A549 (cell line): ENCODE results near the gene CRK. TPM values are rescaled to one million over a fixed set of nuclear protein-coding genes. Genes with fewer than 3 reads are reported as not detected.

ENCODE experiments used
- ATAC-seq, 2 experiments: fragments of 200-7000 bp in 1 of 2; fragments of >200 bp in 1 of 2; cut with Nextera tagmentation in 1 of 2; cut with Tn5 transposase in 1 of 2; 3 replicates each; pipeline versions ENCODE4 v1.8.0 to v1.9.1; 2018 to 2020; ENCODE audit warnings: mild to moderate bottlenecking in 1 of 2, moderate library complexity in 1 of 2
- CTCF ChIA-PET: fragments of 300-600 bp; sonication (Branson Sonifier 250); formaldehyde crosslinking; extraction: SDS; loops from one replicate; lab custom pipeline; 2021; ENCODE audit warnings: antibody characterized with exemption, inconsistent platforms; lab: Yijun Ruan, JAX
- POLR2A ChIA-PET: fragments of 350-600 bp; formaldehyde crosslinking; extraction: SDS; loops from one replicate; lab custom pipeline; 2021; ENCODE audit warnings: antibody characterized with exemption, inconsistent platforms; lab: Yijun Ruan, JAX
- DNase-seq, 2 experiments: peaks; one replicate each; pipeline versions ENCODE4 v3.0.0 to v3.0.0-alpha.2; 2011 to 2016; ENCODE audit warnings: low read depth in 1 of 2, low spot score in 1 of 2
- FAIRE-seq: peaks from 2 replicates; lab custom pipeline; 2011; peaks lifted over from hg19 to GRCh38; lab: Jason Lieb, UNC
- H3K27ac ChIP-seq, 2 experiments: fragments of >200 bp; sonication (Bioruptor Twin); formaldehyde crosslinking; 3 replicates each; pipeline ENCODE4 v1.5.1; 2016 to 2017
- H3K4me1 ChIP-seq: fragments of >200 bp; sonication (Bioruptor Twin); formaldehyde crosslinking; 3 replicates; pipeline ENCODE4 v1.6.1; 2016
- H3K4me2 ChIP-seq: fragments of >200 bp; sonication (Bioruptor Twin); formaldehyde crosslinking; 3 replicates; pipeline ENCODE4 v1.6.1; 2016
- H3K4me3 ChIP-seq: fragments of >200 bp; sonication (Bioruptor Twin); formaldehyde crosslinking; 3 replicates; pipeline ENCODE4 v1.5.1; 2016
- H3K9me3 ChIP-seq: fragments of >200 bp; sonication (Bioruptor Twin); formaldehyde crosslinking; 3 replicates; pipeline ENCODE4 v1.6.1; 2016
- CBX2 ChIP-seq: fragments of 200-600 bp; sonication (generic); IDR thresholded peaks from 2 replicates; pipeline ENCODE4 v1.6.1; 2016; ENCODE audit warnings: low read depth, mild to moderate bottlenecking, borderline replicate concordance
- CHD2 ChIP-seq: fragments of 150-350 bp; IDR thresholded peaks from 2 replicates; pipeline ENCODE4 v1.6.1; 2014; ENCODE audit warnings: low read length; ENCODE audit not compliant: partially characterized antibody
- E2F6 ChIP-seq: IDR thresholded peaks from 2 replicates; pipeline ENCODE4 v1.6.1; 2012; ENCODE audit warnings: low read depth, borderline replicate concordance
- EHF ChIP-seq: fragments of 250-450 bp; sonication (Bioruptor Pico); IDR thresholded peaks from 2 replicates; pipeline ENCODE4 v1.5.0; 2020; ENCODE audit warnings: mild to moderate bottlenecking
- EP300 ChIP-seq, 2 experiments: fragments of >200 bp; sonication (Bioruptor Twin); formaldehyde crosslinking; IDR thresholded peaks; 2 replicates in 1 of 2; 3 replicates in 1 of 2; pipeline ENCODE4 v1.6.1; 2016 to 2017
- FOSB ChIP-seq: fragments of 250-450 bp; sonication (Bioruptor Pico); IDR thresholded peaks from 2 replicates; pipeline ENCODE4 v1.5.0; 2020; ENCODE audit warnings: mild to moderate bottlenecking, moderate library complexity
- HDAC2 ChIP-seq: fragments of 200-600 bp; sonication (generic); IDR thresholded peaks from 2 replicates; pipeline ENCODE4 v1.6.1; 2016
- HOXA7 ChIP-seq: fragments of 250-450 bp; sonication (Bioruptor Pico); IDR thresholded peaks from 2 replicates; pipeline ENCODE4 v1.5.0; 2020; ENCODE audit warnings: mild to moderate bottlenecking, moderate library complexity
- HOXB5 ChIP-seq: fragments of 250-450 bp; sonication (Bioruptor Pico); IDR thresholded peaks from 2 replicates; pipeline ENCODE4 v1.5.0; 2020; ENCODE audit warnings: mild to moderate bottlenecking, moderate library complexity
- JUNB ChIP-seq: fragments of >200 bp; sonication (Bioruptor Twin); formaldehyde crosslinking; IDR thresholded peaks from 2 replicates; pipeline ENCODE4 v1.6.1; 2016
- KDM1A ChIP-seq: fragments of 200-600 bp; sonication (generic); IDR thresholded peaks from 2 replicates; pipeline ENCODE4 v1.6.1; 2016; ENCODE audit warnings: low read depth, mild to moderate bottlenecking
- MAX ChIP-seq: IDR thresholded peaks from 2 replicates; pipeline ENCODE4 v1.6.1; 2012
- MAZ ChIP-seq: fragments of 150-350 bp; IDR thresholded peaks from 2 replicates; pipeline ENCODE4 v1.6.1; 2014; ENCODE audit warnings: antibody characterized with exemption, low read depth, low read length, borderline replicate concordance
- MYC ChIP-seq: IDR thresholded peaks from 2 replicates; pipeline ENCODE4 v1.6.1; 2012; ENCODE audit warnings: mild to moderate bottlenecking, inconsistent platforms, low read length, improper control_type of control experiment, borderline replicate concordance
- NFE2L2 ChIP-seq: fragments of 150-350 bp; conservative IDR thresholded peaks from 2 replicates; pipeline ENCODE4 v1.6.1; 2014; ENCODE audit warnings: low read length
- POLR2AphosphoS2 ChIP-seq: conservative IDR thresholded peaks from 2 replicates; pipeline ENCODE4 v1.6.1; 2012; ENCODE audit warnings: low read length, improper control_type of control experiment, inconsistent platforms
- RARB ChIP-seq: fragments of 250-450 bp; sonication (Bioruptor Pico); IDR thresholded peaks from 2 replicates; pipeline ENCODE4 v1.8.0; 2021; ENCODE audit warnings: mild to moderate bottlenecking, moderate library complexity
- RCOR1 ChIP-seq: fragments of 150-350 bp; IDR thresholded peaks from 2 replicates; pipeline ENCODE4 v1.6.1; 2014; ENCODE audit warnings: antibody characterized with exemption, low read length, low read depth
- REST ChIP-seq: fragments of 200-600 bp; sonication (generic); IDR thresholded peaks from 2 replicates; pipeline ENCODE4 v1.6.1; 2016; ENCODE audit warnings: antibody characterized with exemption, mild to moderate bottlenecking, moderate library complexity
- SMC3 ChIP-seq: fragments of >200 bp; sonication (Bioruptor Twin); formaldehyde crosslinking; IDR thresholded peaks from 3 replicates; pipeline ENCODE4 v1.6.1; 2018; ENCODE audit warnings: inconsistent platforms
- SREBF2 ChIP-seq: fragments of 450-650 bp; IDR thresholded peaks from 2 replicates; pipeline ENCODE4 v1.6.1; 2014; ENCODE audit warnings: mild to moderate bottlenecking, moderate library complexity
- TFCP2L1 ChIP-seq: fragments of 250-450 bp; sonication (Bioruptor Pico); IDR thresholded peaks from 2 replicates; pipeline ENCODE4 v1.5.0; 2021; ENCODE audit warnings: mild to moderate bottlenecking
- USF2 ChIP-seq: fragments of 450-650 bp; IDR thresholded peaks from 2 replicates; pipeline ENCODE4 v1.6.1; 2014; ENCODE audit warnings: antibody characterized with exemption
- ZNF302 ChIP-seq: fragments of 250-450 bp; sonication (Bioruptor Pico); IDR thresholded peaks from 2 replicates; pipeline ENCODE4 v1.9.0; 2021; ENCODE audit warnings: inconsistent platforms, mild to moderate bottlenecking, moderate library complexity
- ZSCAN20 ChIP-seq: fragments of 250-450 bp; sonication (Bioruptor Pico); IDR thresholded peaks from 2 replicates; pipeline ENCODE4 v1.8.0; 2022; ENCODE audit warnings: mild to moderate bottlenecking, moderate library complexity
- WGBS: methylation state at CpG from one replicate; pipeline ENCODE4 v1.1.6; 2017; ENCODE audit errors: missing lambda C conversion rate; 5-methylcytosine and 5-hydroxymethylcytosine counted together
- polyA plus RNA-seq, 4 experiments: library from polyadenylated mRNA; depleted of rRNA in 3 of 4; stranded (reverse); fragments of >200 nt; fragmentation: RNase III in 1 of 4; extraction: RNeasy Plus Mini Kit Qiagen cat#74134 plus additional on column Dnase treatment in 1 of 4; gene quantifications; 2 replicates in 3 of 4; 3 replicates in 1 of 4; pipeline ENCODE4 v1.2.3, GENCODE V29; 2011 to 2017
- TF ChIP-seq, protein P1 (sequence below): fragments of >200 bp; sonication (Bioruptor Twin); formaldehyde crosslinking; IDR thresholded peaks from 2 replicates; pipeline ENCODE4 v1.6.1; 2016
- TF ChIP-seq, protein P2 (sequence below): fragments of >200 bp; sonication (Bioruptor Twin); formaldehyde crosslinking; IDR thresholded peaks from 3 replicates; pipeline ENCODE4 v1.5.1; 2016

CRK gene
- polyA plus RNA-seq, 2 of the 4 experiments (the other 2 are of a cell fraction) = 76.5 to 124 TPM

- CTCF ChIA-PET = interaction anchor here (0.6 to 1.0 kb wide), 4 partner anchors 10 to 32 kb away, joined by 3 to 5 read pairs (median 3); partner anchors contain the start of gene INPP5K
- Histone ChIP-seq H3K4me1 (peaks cover 51% of the 10 kb centered on the region), H3K27ac (peak overlapping the region; percentile 97), H3K4me3 (peak overlapping the region; percentile 82), H3K9me3 (no peaks in the 10 kb centered on the region), H3K4me2 (peak overlapping the region; percentile 96)
- DNase-seq = peak; percentile 57 to 75
- FAIRE-seq = no peak
- 3% methylated on average over 12 of the region's 19 CpGs for WGBS
- TF ChIP-seq KDM1A (no peak), FOSB (CRISPR knock-in tag) (no peak), TFCP2L1 (CRISPR knock-in tag) (0 out of 2 replicates have a peak, but pooled peaks have one; percentile 33), USF2 (peak; percentile 54; the same call in 1 of the 2 replicates), E2F6 (no peak), MYC (0 out of 2 replicates have a peak, but pooled peaks have one; percentile 47), RCOR1 (no peak)
- POLR2A ChIA-PET = interaction anchor here (0.6 to 0.9 kb wide), 4 partner anchors 25 to 347 kb away, joined by 3 to 5 read pairs (median 3); partner anchors contain the start of gene CRK
- ATAC-seq = peak; percentile 21 to 25
Measured at GRCh38 chr17:1484676-1485422, 28.8 kb upstream of the CRK start.

DNA sequence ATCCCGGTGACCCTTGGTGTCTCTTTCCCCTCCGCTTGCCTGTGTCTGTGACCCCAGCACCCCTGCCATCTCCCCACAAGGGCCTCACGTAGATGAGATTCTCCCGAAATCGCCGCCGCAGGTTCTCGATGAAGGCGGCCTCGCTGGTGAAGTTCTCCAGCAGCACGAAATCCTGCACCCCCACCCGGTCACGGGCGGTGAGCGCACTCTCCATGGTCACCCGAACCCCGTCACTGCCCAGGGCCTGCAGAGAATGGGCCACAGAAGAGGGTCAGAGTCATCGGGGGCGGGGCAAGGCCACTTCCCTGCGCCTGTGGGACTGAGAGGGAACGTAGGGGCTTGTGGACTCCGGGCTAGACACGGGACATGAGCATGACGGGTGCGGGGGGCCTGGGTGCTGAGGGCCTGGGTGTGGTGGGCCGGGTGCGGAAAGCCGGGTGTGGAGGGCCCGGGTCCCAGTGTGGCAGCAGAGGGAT is 28.1 kb upstream of the CRK start:
- FAIRE-seq = no peak
- peak overlapping the region in 1 of 2 experiments; percentile 97; a peak in 3 of 6 replicates for H3K27ac ChIP-seq
- H3K9me3 ChIP-seq = no peaks in the 10 kb centered on the region
- TF ChIP-seq RARB (CRISPR knock-in tag) (no peak), EP300 (IDR thresholded peaks at IDR 0.05) (no peak), HOXB5 (no peak), JUNB (no peak), MAX (no peak), HDAC2 (no peak), HOXA7 (no peak), POLR2AphosphoS2 (no peak), CHD2 (no peak)
- TF ChIP-seq, protein P1, sequence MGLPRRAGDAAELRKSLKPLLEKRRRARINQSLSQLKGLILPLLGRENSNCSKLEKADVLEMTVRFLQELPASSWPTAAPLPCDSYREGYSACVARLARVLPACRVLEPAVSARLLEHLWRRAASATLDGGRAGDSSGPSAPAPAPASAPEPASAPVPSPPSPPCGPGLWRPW = no peak
- TF ChIP-seq, protein P2, sequence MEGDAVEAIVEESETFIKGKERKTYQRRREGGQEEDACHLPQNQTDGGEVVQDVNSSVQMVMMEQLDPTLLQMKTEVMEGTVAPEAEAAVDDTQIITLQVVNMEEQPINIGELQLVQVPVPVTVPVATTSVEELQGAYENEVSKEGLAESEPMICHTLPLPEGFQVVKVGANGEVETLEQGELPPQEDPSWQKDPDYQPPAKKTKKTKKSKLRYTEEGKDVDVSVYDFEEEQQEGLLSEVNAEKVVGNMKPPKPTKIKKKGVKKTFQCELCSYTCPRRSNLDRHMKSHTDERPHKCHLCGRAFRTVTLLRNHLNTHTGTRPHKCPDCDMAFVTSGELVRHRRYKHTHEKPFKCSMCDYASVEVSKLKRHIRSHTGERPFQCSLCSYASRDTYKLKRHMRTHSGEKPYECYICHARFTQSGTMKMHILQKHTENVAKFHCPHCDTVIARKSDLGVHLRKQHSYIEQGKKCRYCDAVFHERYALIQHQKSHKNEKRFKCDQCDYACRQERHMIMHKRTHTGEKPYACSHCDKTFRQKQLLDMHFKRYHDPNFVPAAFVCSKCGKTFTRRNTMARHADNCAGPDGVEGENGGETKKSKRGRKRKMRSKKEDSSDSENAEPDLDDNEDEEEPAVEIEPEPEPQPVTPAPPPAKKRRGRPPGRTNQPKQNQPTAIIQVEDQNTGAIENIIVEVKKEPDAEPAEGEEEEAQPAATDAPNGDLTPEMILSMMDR = no peak
- H3K4me2 ChIP-seq = peak overlapping the region; percentile 96
- no peak overlapping the region for H3K4me3 ChIP-seq
- H3K4me1 ChIP-seq = peaks cover 43% of the 10 kb centered on the region
- CTCF ChIA-PET = interaction anchor here (0.6 to 1.0 kb wide), 3 partner anchors 9 to 31 kb away, joined by 3 to 5 read pairs (median 3); no protein-coding TSS in a partner anchor
- POLR2A ChIA-PET = interaction anchor here (0.6 to 0.9 kb wide), 4 partner anchors 24 to 347 kb away, joined by 3 to 5 read pairs (median 3); partner anchors contain the start of gene CRK
- DNase-seq = no peak
- ATAC-seq = no peak
- WGBS = 93% methylated on average over 29 of the region's 29 CpGs

GRCh38 chr17:1482680-1483079 is 26.6 kb upstream of the CRK start:
- no peak for DNase-seq
- POLR2A ChIA-PET = no interaction called here
- 88% methylated on average over 19 of the region's 20 CpGs for WGBS
- TF ChIP-seq SMC3 (no peak), TFCP2L1 (CRISPR knock-in tag) (no peak), MYC (no peak), ZNF302 (CRISPR knock-in tag) (no peak), EHF (CRISPR knock-in tag) (no peak), SREBF2 (no peak), RCOR1 (no peak), NFE2L2 (no peak), REST (no peak), CBX2 (no peak), ZSCAN20 (CRISPR knock-in tag) (no peak), MAZ (no peak)

More at GRCh38 chr17:1482680-1483079, 26.6 kb upstream of the CRK start:
- ATAC-seq (no peak), FAIRE-seq (no peak)
- CTCF ChIA-PET = no interaction called here
- Histone ChIP-seq H3K4me1 (peaks cover 35% of the 10 kb centered on the region), H3K4me3 (no peak overlapping the region), H3K9me3 (no peaks in the 10 kb centered on the region), H3K4me2 (no peak overlapping the region), H3K27ac (no peak overlapping the region)
